G401 (cell line): ENCODE measurements around the gene CPA5. TPM values are rescaled to one million over a fixed set of nuclear protein-coding genes. Genes with fewer than 3 reads are reported as not detected.

ENCODE experiments used
- DNase-seq: peaks from one replicate; pipeline ENCODE4 v3.0.0-alpha.2; 2015; ENCODE audit warnings: low spot score
- in situ Hi-C: cut with HindIII; loops from 2 replicates; pipeline ENCODE4 v1.10.0; 2016; ENCODE audit warnings: low sequenced_read_pairs, mixed read lengths
- total RNA-seq: library from RNA; depleted of rRNA; stranded (reverse); fragments of >200 nt; shearing (Covaris generic); gene quantifications from 2 replicates; pipeline ENCODE4 v1.2.3, GENCODE V29; 2014; rRNA removed

CPA5 gene
- total RNA-seq, 1 experiment from 2014 or later, result not detected

DNA sequence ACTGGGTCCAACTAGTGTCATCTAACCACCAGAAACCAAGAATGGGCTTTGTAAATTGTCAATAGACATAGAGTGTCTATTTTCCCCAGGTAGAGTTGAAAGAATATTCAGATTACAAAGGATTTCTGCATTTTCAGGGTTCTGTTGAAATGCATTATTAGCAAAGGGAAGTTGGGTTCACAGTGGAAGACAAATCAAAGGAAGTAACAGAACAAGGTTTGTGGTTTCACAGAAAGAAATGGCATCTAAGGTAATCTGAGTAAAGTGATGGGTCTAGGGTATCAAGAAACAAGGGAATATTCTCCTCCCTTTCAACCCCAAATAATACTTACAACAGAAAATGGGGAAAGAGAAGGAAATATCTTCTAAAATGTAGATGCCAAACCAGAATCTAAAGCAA, 70.4 kb downstream of the CPA5 start:
- in situ Hi-C loops, result no loop called here
- no peak for DNase-seq

GRCh38 chr7:130417213-130417612, 72.6 kb downstream of the CPA5 start:
- in situ Hi-C loops, result no loop called here
- no peak for DNase-seq

GRCh38 chr7:130418306-130418705, 73.7 kb downstream of the CPA5 start:
- DNase-seq, result no peak
- in situ Hi-C loops, result no loop called here

Other genes with a start within 250 kb of the CPA5 start
- 4.2 and 7.8 TPM in 2 replicates for gene TMEM209, start 139.4 kb upstream of the CPA5 start, total RNA-seq
- gene SSMEM1, start 137.0 kb upstream of the CPA5 start, total RNA-seq, result not detected in 2 replicates
- not detected in 2 replicates for gene CPA2, start 78.0 kb upstream of the CPA5 start, total RNA-seq
- gene CPA4, start 51.7 kb upstream of the CPA5 start, total RNA-seq, result not detected in 2 replicates
- not detected in 2 replicates for gene CPA1, start 35.7 kb downstream of the CPA5 start, total RNA-seq
- gene CEP41, start 96.2 kb downstream of the CPA5 start, total RNA-seq, result 0.80 TPM in 1 of 2 replicates, not detected in the other
- gene MEST, start 147.3 kb downstream of the CPA5 start, total RNA-seq, result 0.34 and 4.6 TPM in 2 replicates